Activated CD4-positive, alpha-beta memory T cell treated with anti-CD3 and anti-CD28 coated beads for 36 hours (primary cell): ENCODE data around the gene MARCKS. TPM values are rescaled to one million over a fixed set of nuclear protein-coding genes. Genes with fewer than 3 reads are reported as not detected.

ENCODE experiments used
- CTCF ChIA-PET: fragments of 350-600 bp; sonication (Branson Sonifier 250); formaldehyde crosslinking; loops from one replicate; lab custom pipeline; 2021; ENCODE audit warnings: antibody characterized with exemption, inconsistent platforms; lab: Charles Lee
- POLR2A ChIA-PET: fragments of 350-600 bp; sonication (Branson Sonifier 250); formaldehyde crosslinking; loops from one replicate; lab custom pipeline; 2021; ENCODE audit warnings: antibody characterized with exemption; lab: Charles Lee
- DNase-seq: peaks from one replicate; pipeline ENCODE4 v3.0.0-alpha.2; 2020
- H3K27ac Mint-ChIP-seq: one replicate; pipeline ENCODE4 v1.8.0; 2021; ENCODE audit warnings: mixed read lengths
- H3K27me3 Mint-ChIP-seq: one replicate; pipeline ENCODE4 v1.8.0; 2021; ENCODE audit warnings: mixed read lengths
- H3K36me3 Mint-ChIP-seq: one replicate; pipeline ENCODE4 v1.8.0; 2021; ENCODE audit warnings: mixed read lengths
- H3K4me1 Mint-ChIP-seq: one replicate; pipeline ENCODE4 v1.8.0; 2021; ENCODE audit warnings: low read depth, mixed read lengths
- H3K4me3 Mint-ChIP-seq: one replicate; pipeline ENCODE4 v1.8.0; 2021; ENCODE audit warnings: mild to moderate bottlenecking, mixed read lengths
- H3K9me3 Mint-ChIP-seq: one replicate; pipeline ENCODE4 v1.8.0; 2021; ENCODE audit warnings: mixed read lengths
- intact Hi-C: fragments of 100-400 bp; cut with micrococcal nuclease; formaldehyde crosslinking; loops from one replicate; pipeline ENCODE4 v1.15.1; 2023
- total RNA-seq, 2 experiments: library from RNA; stranded (reverse); gene quantifications; one replicate each; pipeline ENCODE4 v1.2.3, GENCODE V29; 2021

The MARCKS gene
- total RNA-seq, 2 experiments from 2014 or later, result 0.07 to 0.15 TPM

DNA sequence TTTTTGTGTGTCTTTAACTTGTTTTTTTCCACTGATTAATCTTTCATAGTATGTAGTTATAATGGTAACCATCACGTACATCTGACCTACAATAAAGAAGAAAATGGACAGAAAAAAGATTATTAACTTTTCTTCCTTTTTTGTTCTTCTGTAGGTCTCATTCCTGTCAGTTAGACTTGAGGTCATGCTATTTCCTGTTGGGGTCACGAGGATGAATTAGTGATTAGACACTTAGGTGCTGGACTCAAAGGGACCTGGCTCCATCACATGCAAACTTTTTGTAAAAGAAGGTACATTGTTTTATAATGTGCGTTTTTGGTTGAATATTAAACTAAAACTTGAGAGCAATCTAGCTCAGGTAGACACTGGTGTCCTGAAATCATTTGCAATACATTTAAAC, 14.8 kb downstream of the MARCKS start:
- Mint-ChIP-seq H3K4me1 (peaks cover 7% of the 10 kb centered on the region), H3K9me3 (no peaks in the 10 kb centered on the region), H3K4me3 (no peak overlapping the region), H3K27ac (no peak overlapping the region), H3K36me3 (no peaks in the 10 kb centered on the region), H3K27me3 (peaks cover 27% of the 10 kb centered on the region)
- ChIA-PET CTCF (no interaction called here), POLR2A (no interaction called here)
- intact Hi-C loops, result no loop called here
- DNase-seq, result no peak

DNA sequence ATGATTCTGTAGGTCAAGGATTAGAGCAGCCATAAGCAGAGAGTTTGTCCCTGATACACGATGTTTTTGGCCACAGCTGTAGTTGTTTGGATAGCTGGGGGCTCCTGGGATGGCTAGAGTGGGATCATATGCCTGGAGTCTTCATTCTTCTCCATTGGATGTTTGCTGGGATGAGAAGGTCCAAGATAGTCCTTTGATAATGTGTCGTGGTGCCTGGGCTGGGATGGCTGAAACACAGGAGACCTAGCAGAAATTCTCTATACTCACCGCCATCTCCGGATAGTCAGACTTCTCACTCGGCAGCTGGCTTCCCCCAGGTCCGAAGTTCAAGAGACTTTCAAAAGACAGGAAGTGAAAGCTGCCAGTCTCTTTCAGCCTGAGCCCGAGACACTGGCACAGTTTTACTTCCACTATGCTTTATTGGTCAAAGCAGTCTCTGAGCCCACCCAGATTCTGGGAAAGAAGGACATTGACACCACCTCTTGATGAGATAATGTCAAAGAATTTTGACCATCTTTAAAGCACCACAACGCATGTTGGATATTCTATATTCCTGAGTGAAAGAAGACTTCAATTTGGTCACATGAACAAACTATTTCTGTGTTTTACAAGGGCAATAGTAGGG, 16.0 kb downstream of the MARCKS start:
- Mint-ChIP-seq H3K27ac (no peak overlapping the region), H3K4me1 (peaks cover 7% of the 10 kb centered on the region), H3K9me3 (no peaks in the 10 kb centered on the region), H3K36me3 (no peaks in the 10 kb centered on the region), H3K27me3 (peaks cover 27% of the 10 kb centered on the region), H3K4me3 (no peak overlapping the region)
- intact Hi-C loops, result no loop called here
- no peak for DNase-seq
- ChIA-PET POLR2A (no interaction called here), CTCF (no interaction called here)

DNA sequence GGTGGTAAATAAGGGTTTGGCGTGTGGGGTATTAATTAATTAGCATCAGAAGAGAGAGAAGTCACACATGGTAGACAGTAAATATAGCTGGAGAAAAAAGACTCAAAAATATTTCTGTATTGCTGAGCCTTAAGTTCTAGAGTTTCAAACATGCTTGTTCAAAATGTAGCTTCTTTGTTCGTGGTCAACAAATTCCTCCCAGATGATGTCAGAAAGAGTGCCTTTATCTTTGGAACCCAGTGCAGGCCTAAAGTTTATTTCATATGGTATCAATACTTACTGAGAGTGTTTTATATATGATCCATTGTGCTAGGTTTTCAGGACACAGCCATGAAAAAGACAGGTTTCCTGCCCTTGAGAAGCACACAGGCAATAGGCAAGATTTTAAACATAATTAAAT, 18.3 kb downstream of the MARCKS start:
- H3K27me3 Mint-ChIP-seq, result peaks cover 24% of the 10 kb centered on the region
- POLR2A ChIA-PET, result no interaction called here
- H3K27ac Mint-ChIP-seq, result no peak overlapping the region
- no peaks in the 10 kb centered on the region for H3K9me3 Mint-ChIP-seq
- H3K4me1 Mint-ChIP-seq, result peaks cover 7% of the 10 kb centered on the region
- intact Hi-C loops, result no loop called here
- DNase-seq, result no peak
- H3K36me3 Mint-ChIP-seq, result no peaks in the 10 kb centered on the region
- CTCF ChIA-PET, result no interaction called here
- H3K4me3 Mint-ChIP-seq, result no peak overlapping the region

DNA sequence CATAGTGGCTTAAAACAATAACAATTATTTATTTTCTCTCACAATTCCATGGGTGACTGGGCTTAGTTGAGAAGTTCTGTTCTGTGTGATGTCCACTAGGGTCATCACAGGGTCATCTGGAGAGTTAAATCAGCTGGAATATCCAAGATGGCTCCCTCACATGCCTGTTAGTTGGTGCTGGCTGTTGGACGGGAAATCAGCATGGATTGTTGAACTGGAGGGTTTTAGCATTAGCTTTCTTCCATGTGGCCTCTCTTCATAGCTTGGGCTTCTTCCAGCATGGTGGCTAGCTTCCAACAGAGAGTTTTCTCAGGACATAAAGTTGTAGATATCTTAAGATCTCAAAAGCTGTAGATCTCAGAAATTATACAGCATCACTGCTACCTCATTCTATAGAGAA, 19.6 kb downstream of the MARCKS start:
- peaks cover 27% of the 10 kb centered on the region for H3K27me3 Mint-ChIP-seq
- CTCF ChIA-PET, result no interaction called here
- POLR2A ChIA-PET, result no interaction called here

DNA sequence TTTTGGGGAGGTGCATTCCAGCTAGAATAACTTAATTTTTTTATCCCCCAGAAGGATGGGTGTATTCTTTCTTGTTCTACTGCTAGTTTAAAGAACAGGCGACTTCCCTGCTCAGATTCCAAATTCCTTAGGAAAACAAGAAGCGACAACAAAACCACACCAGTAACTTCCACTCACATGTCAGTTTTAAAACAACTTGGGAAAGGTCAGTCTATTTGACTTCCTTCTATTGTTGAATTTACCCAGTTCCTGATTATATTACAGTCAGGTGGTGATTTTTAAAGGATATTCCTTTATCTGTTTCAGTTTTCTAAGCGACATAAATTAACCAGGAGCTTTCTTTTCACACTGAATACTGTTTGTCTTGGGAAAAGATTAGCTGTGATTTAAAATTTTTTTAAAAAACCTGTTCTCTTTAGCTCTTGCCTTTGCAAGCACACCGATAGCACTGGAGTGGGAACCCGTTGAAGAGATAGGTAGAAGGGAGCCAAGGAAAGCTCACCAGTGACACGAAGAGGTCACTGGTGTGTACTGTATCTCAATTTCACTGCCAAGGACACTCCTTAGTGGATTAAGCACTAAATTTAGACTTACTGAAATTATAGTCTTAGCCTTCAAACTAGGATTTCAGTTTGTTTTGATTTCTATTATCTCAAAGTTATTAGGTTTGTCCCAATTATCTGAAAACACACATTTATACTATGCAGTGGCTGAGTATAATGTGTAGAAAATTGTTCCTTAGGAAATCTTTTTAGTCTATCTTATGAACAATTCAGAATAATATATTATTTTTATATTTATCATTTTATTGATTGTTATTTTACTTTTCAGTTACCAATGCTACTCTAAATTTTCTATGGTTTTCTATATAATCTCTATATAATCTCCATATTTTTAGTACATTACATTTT, 22.3 kb downstream of the MARCKS start:
- Mint-ChIP-seq H3K27ac (no peak overlapping the region), H3K4me3 (no peak overlapping the region), H3K9me3 (no peaks in the 10 kb centered on the region), H3K36me3 (no peaks in the 10 kb centered on the region), H3K4me1 (no peaks in the 10 kb centered on the region), H3K27me3 (peaks cover 23% of the 10 kb centered on the region)
- POLR2A ChIA-PET, result no interaction called here
- DNase-seq, result peak; percentile 16
- intact Hi-C loops, result no loop called here
- CTCF ChIA-PET, result interaction anchor here (0.9 to 2.0 kb wide), 4 partner anchors 30 to 1699 kb away, joined by 3 to 5 read pairs (median 4); no protein-coding TSS in a partner anchor

More for the DNA sequence above, 19.6 kb downstream of the MARCKS start:
- H3K4me3 Mint-ChIP-seq, result no peak overlapping the region
- H3K4me1 Mint-ChIP-seq, result peaks cover 7% of the 10 kb centered on the region
- intact Hi-C loops, result no loop called here
- no peak overlapping the region for H3K27ac Mint-ChIP-seq
- no peak for DNase-seq
- H3K9me3 Mint-ChIP-seq, result no peaks in the 10 kb centered on the region
- no peaks in the 10 kb centered on the region for H3K36me3 Mint-ChIP-seq

DNA sequence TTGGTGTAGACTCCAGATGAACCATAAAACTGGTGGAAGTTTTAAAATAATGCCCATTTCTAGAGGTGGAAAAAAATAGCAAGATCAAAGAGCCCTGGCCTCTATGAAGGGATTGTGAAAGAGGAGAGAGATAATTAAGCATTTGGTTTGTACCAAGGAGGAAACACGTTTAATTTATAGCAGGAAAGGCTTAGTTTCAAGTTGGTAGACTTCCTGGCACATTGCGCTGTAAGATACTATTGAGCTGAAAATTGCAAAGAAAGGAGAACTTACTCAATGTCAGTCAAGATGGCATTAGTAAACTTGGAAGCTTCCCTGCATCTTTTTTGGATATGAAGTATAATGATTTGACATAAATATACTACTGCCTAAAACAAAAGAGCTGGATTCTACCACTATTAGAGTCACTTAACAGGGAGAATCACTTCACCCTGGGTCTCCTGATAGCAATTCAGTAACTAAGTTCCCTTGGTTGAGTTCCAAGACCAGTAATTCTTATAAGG, 24.4 kb downstream of the MARCKS start:
- no peaks in the 10 kb centered on the region for H3K4me1 Mint-ChIP-seq

DNA sequence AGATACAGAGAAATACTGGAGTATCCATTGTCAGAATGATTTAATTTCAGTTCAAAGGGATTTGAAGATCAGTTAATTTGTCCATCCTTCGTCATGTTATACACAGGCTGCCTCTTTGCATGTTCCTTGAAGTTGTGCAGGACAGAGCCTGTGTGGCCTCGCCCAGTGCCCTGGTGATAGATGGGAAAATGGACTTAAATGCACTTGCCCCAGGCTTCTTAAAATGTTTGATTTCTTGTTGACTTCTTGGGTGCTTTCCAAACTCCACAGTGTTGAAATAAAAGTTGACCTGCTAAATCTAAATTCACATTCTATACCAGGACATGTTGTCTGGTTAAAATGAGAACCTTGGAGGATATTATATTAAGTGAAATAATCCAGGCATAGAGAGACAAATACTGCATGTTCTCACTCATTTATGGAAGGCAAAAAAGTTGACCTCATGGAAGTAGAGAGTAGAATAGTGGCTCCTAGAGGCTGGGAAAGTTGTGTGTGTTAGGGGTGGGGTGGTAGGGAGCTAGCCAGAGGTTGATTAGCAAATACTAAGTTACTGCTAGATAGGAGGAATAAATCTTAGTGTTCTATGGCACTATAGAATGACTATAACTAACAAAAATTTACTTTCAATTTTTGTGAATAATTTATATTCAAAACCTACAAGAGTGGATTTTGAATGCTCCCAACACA, 25.3 kb downstream of the MARCKS start:
- DNase-seq, result no peak
- intact Hi-C loops, result no loop called here
- Mint-ChIP-seq H3K9me3 (no peaks in the 10 kb centered on the region), H3K27ac (no peak overlapping the region), H3K27me3 (peaks cover 17% of the 10 kb centered on the region), H3K4me1 (no peaks in the 10 kb centered on the region), H3K36me3 (no peaks in the 10 kb centered on the region), H3K4me3 (no peak overlapping the region)
- ChIA-PET CTCF (no interaction called here), POLR2A (no interaction called here)

More for the DNA sequence above, 24.4 kb downstream of the MARCKS start:
- CTCF ChIA-PET, result interaction anchor here (1.0 kb wide), 1 partner anchor 23 kb away, joined by 3 read pairs; no protein-coding TSS in a partner anchor
- Mint-ChIP-seq H3K9me3 (no peaks in the 10 kb centered on the region), H3K4me3 (no peak overlapping the region), H3K36me3 (no peaks in the 10 kb centered on the region), H3K27ac (no peak overlapping the region), H3K27me3 (peaks cover 16% of the 10 kb centered on the region)
- POLR2A ChIA-PET, result no interaction called here
- DNase-seq, result no peak
- intact Hi-C loops, result no loop called here

DNA sequence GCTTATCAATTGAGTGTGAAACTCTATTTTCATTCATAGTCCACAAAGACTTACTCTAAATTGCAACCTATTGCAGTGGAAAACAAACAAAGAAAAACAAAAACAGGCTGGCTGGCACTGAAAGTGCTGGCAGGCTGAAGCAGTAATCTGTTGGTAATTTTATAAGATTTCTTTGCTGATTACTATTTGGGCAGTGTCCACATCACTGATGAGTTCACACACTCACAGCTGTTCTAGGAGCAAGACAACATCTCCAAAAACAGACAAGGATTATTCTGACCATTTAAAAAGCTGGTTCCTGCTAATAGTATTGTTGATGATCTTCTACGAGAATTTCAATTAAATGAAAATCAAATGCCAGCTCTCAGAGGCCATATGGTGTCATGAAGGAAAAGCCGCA, 26.9 kb downstream of the MARCKS start:
- Mint-ChIP-seq H3K9me3 (no peaks in the 10 kb centered on the region), H3K36me3 (no peaks in the 10 kb centered on the region), H3K4me1 (no peaks in the 10 kb centered on the region), H3K4me3 (no peak overlapping the region), H3K27ac (no peak overlapping the region), H3K27me3 (peaks cover 13% of the 10 kb centered on the region)
- intact Hi-C loops, result no loop called here
- ChIA-PET POLR2A (no interaction called here), CTCF (no interaction called here)
- DNase-seq, result no peak

DNA sequence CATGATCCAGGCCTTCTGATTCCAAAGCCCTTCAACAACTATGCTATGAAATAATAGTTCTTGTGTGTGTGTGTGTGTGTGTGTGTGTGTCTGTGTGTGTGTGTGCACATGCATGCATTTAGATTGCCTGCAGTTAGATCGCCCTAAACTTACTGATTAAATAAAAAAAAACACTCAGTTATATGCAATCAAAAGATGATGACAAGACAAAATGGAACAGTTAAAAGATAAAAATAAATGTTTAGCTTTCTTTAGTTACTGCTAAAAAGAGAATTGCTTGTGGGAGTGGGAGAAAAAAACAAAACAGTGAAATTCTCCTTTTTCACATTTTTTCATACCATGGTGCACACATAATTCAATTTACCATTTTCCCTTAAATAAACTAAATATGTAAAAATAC, 29.4 kb downstream of the MARCKS start:
- Mint-ChIP-seq H3K27me3 (peaks cover 10% of the 10 kb centered on the region), H3K27ac (no peak overlapping the region), H3K4me3 (no peak overlapping the region), H3K36me3 (no peaks in the 10 kb centered on the region), H3K9me3 (peaks cover 3% of the 10 kb centered on the region), H3K4me1 (no peaks in the 10 kb centered on the region)
- CTCF ChIA-PET, result no interaction called here
- no peak for DNase-seq
- intact Hi-C loops, result no loop called here
- POLR2A ChIA-PET, result no interaction called here

DNA sequence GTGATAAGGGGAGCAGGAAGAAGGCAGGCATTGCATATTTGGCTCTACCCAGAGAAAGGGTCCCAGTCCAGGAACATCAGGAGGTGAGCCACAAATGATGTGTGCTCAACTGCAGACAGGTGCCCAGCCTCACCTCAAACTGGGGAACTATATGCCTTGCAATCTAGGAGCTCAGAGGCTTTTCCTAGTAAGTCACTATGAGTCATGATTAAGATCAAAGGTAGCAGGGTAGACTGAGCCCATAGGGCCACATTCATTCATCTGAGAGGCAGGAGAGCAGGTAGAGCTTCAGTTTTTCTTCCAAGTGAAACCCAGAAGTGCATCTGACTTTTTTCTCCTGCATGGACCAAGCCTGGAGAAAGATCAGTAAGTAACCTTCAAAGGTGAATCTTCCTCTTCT, 31.3 kb downstream of the MARCKS start:
- Mint-ChIP-seq H3K4me3 (no peak overlapping the region), H3K36me3 (no peaks in the 10 kb centered on the region), H3K27ac (no peak overlapping the region), H3K9me3 (peaks cover 6% of the 10 kb centered on the region), H3K4me1 (no peaks in the 10 kb centered on the region), H3K27me3 (peaks cover 6% of the 10 kb centered on the region)
- no peak for DNase-seq
- CTCF ChIA-PET, result interaction anchor here (0.9 kb wide), 1 partner anchor 21 kb away, joined by 4 read pairs; no protein-coding TSS in a partner anchor
- intact Hi-C loops, result no loop called here
- POLR2A ChIA-PET, result no interaction called here

DNA sequence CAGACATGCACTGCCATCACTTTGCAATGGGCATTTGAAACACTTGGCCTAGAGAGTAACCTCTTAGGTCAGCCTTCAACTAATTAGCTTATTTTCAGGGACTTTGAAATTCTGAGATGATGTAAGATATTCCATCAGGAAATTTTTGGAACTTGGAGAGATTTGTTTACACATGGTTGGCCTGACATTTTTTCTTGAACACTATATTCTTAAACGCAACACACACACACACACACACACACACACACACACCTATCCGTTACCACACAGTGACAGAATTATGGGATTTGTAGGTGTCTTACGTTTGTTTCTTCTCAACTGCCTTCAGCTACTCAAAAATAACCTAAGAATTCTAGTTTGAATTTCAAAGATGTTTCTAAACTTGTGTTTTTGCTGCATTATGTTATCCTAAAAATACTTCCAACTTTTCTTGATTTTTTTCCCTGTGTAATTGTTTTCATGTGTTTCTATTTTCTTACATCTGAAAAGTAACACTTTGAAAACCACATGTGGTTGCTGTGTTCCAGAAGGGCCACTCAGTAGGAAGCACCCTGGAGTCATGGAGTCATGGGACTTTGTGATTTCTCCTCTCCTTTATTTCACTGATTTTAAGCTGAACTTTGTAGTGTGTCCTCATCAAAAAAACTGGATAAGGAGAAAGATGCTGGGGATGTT, 31.9 kb downstream of the MARCKS start:
- ChIA-PET POLR2A (no interaction called here), CTCF (interaction anchor here (0.9 kb wide), 1 partner anchor 20 kb away, joined by 4 read pairs; no protein-coding TSS in a partner anchor)
- DNase-seq, result no peak
- Mint-ChIP-seq H3K36me3 (no peaks in the 10 kb centered on the region), H3K9me3 (peaks cover 6% of the 10 kb centered on the region), H3K27ac (no peak overlapping the region), H3K4me3 (no peak overlapping the region), H3K4me1 (no peaks in the 10 kb centered on the region), H3K27me3 (peaks cover 6% of the 10 kb centered on the region)
- intact Hi-C loops, result no loop called here
